Measurements from ENCODE around the gene RNH1. TPM values are rescaled to one million over a fixed set of nuclear protein-coding genes. Genes with fewer than 3 reads are reported as not detected.
A peak's percentile ranks its signal among the peaks of the same experiment; 100 is the strongest.

Gene RNH1
- total RNA-seq, 1 experiment from 2014 or later, result 104 TPM

- no peaks in the 10 kb centered on the region for H3K27me3 ChIP-seq (ENCODE audit: control insufficient read depth, insufficient read depth, low read length)
- H3K36me3 ChIP-seq (replicated peaks; ENCODE audit: control insufficient read depth, insufficient read depth, low read length), result peaks cover 6% of the 10 kb centered on the region
- no peak for DNase-seq
- H3K4me3 ChIP-seq (ENCODE audit: insufficient read depth, low read depth, low read length), result no peak overlapping the region
Measured at GRCh38 chr11:459511-460220, 47.4 kb downstream of the RNH1 start.

GRCh38 chr11:457111-457760 lies 49.8 kb downstream of the RNH1 start:
- DNase-seq, result no peak
- Histone ChIP-seq H3K36me3 (replicated peaks; ENCODE audit: control insufficient read depth, insufficient read depth, low read length) (peaks cover 14% of the 10 kb centered on the region), H3K4me3 (ENCODE audit: insufficient read depth, low read depth, low read length) (no peak overlapping the region), H3K27me3 (ENCODE audit: control insufficient read depth, insufficient read depth, low read length) (no peaks in the 10 kb centered on the region)

GRCh38 chr11:456533-456932 lies 50.5 kb downstream of the RNH1 start:
- H3K27me3 ChIP-seq (ENCODE audit: control insufficient read depth, insufficient read depth, low read length), result no peaks in the 10 kb centered on the region
- no peak overlapping the region for H3K4me3 ChIP-seq (ENCODE audit: insufficient read depth, low read depth, low read length)
- peaks cover 15% of the 10 kb centered on the region for H3K36me3 ChIP-seq (replicated peaks; ENCODE audit: control insufficient read depth, insufficient read depth, low read length)
- DNase-seq, result no peak

- Histone ChIP-seq H3K27me3 (ENCODE audit: control insufficient read depth, insufficient read depth, low read length) (no peaks in the 10 kb centered on the region), H3K4me3 (ENCODE audit: insufficient read depth, low read depth, low read length) (no peak overlapping the region), H3K36me3 (replicated peaks; ENCODE audit: control insufficient read depth, insufficient read depth, low read length) (peaks cover 13% of the 10 kb centered on the region)
- no peak for DNase-seq
Measured at GRCh38 chr11:455566-456147, 51.4 kb downstream of the RNH1 start.

GRCh38 chr11:454801-455565 lies 52.1 kb downstream of the RNH1 start:
- Histone ChIP-seq H3K4me3 (ENCODE audit: insufficient read depth, low read depth, low read length) (no peak overlapping the region), H3K27me3 (ENCODE audit: control insufficient read depth, insufficient read depth, low read length) (no peaks in the 10 kb centered on the region), H3K36me3 (replicated peaks; ENCODE audit: control insufficient read depth, insufficient read depth, low read length) (peaks cover 13% of the 10 kb centered on the region)
- no peak for DNase-seq

GRCh38 chr11:454043-454442 lies 53.0 kb downstream of the RNH1 start:
- Histone ChIP-seq H3K27me3 (ENCODE audit: control insufficient read depth, insufficient read depth, low read length) (no peaks in the 10 kb centered on the region), H3K36me3 (replicated peaks; ENCODE audit: control insufficient read depth, insufficient read depth, low read length) (peaks cover 11% of the 10 kb centered on the region), H3K4me3 (ENCODE audit: insufficient read depth, low read depth, low read length) (no peak overlapping the region)
- DNase-seq, result no peak

- no peak for DNase-seq
- Histone ChIP-seq H3K36me3 (replicated peaks; ENCODE audit: control insufficient read depth, insufficient read depth, low read length) (peaks cover 11% of the 10 kb centered on the region), H3K4me3 (ENCODE audit: insufficient read depth, low read depth, low read length) (no peak overlapping the region), H3K27me3 (ENCODE audit: control insufficient read depth, insufficient read depth, low read length) (no peaks in the 10 kb centered on the region)
Measured at GRCh38 chr11:453564-453963, 53.5 kb downstream of the RNH1 start.

- H3K27me3 ChIP-seq (ENCODE audit: control insufficient read depth, insufficient read depth, low read length), result no peaks in the 10 kb centered on the region
- H3K4me3 ChIP-seq (ENCODE audit: insufficient read depth, low read depth, low read length), result no peak overlapping the region
- peaks cover 11% of the 10 kb centered on the region for H3K36me3 ChIP-seq (replicated peaks; ENCODE audit: control insufficient read depth, insufficient read depth, low read length)
- DNase-seq, result no peak
Measured at GRCh38 chr11:452916-453527, 54.0 kb downstream of the RNH1 start.

GRCh38 chr11:452203-452744 lies 54.8 kb downstream of the RNH1 start:
- Histone ChIP-seq H3K27me3 (ENCODE audit: control insufficient read depth, insufficient read depth, low read length) (no peaks in the 10 kb centered on the region), H3K36me3 (replicated peaks; ENCODE audit: control insufficient read depth, insufficient read depth, low read length) (peaks cover 11% of the 10 kb centered on the region), H3K4me3 (ENCODE audit: insufficient read depth, low read depth, low read length) (no peak overlapping the region)
- DNase-seq, result no peak

- H3K36me3 ChIP-seq (replicated peaks; ENCODE audit: control insufficient read depth, insufficient read depth, low read length), result peaks cover 11% of the 10 kb centered on the region
- no peak for DNase-seq
- no peak overlapping the region for H3K4me3 ChIP-seq (ENCODE audit: insufficient read depth, low read depth, low read length)
- H3K27me3 ChIP-seq (ENCODE audit: control insufficient read depth, insufficient read depth, low read length), result no peaks in the 10 kb centered on the region
Measured at GRCh38 chr11:451738-452137, 55.3 kb downstream of the RNH1 start.

GRCh38 chr11:450809-451451 lies 56.1 kb downstream of the RNH1 start:
- H3K27me3 ChIP-seq (ENCODE audit: control insufficient read depth, insufficient read depth, low read length), result no peaks in the 10 kb centered on the region
- peak; percentile 88 for DNase-seq

GRCh38 chr11:449889-450808 lies 56.9 kb downstream of the RNH1 start, which contains the start of gene PTDSS2:
TSS of gene PTDSS2 (plus strand) at chr11:450279. CDS start at chr11:450456, 177 bp downstream.
- H3K27me3 ChIP-seq (ENCODE audit: control insufficient read depth, insufficient read depth, low read length), result no peaks in the 10 kb centered on the region
- peak; percentile 98 for DNase-seq
- H3K36me3 ChIP-seq (replicated peaks; ENCODE audit: control insufficient read depth, insufficient read depth, low read length), result peaks cover 11% of the 10 kb centered on the region
- peak within 1 kb of the TSS; percentile 91 for H3K4me3 ChIP-seq (ENCODE audit: insufficient read depth, low read depth, low read length)

More at GRCh38 chr11:450809-451451, 56.1 kb downstream of the RNH1 start:
- peaks cover 11% of the 10 kb centered on the region for H3K36me3 ChIP-seq (replicated peaks; ENCODE audit: control insufficient read depth, insufficient read depth, low read length)
- H3K4me3 ChIP-seq (ENCODE audit: insufficient read depth, low read depth, low read length), result peak overlapping the region; percentile 91
